ENCODE data around the gene KLHL2. TPM values are rescaled to one million over a fixed set of nuclear protein-coding genes. Genes with fewer than 3 reads are reported as not detected.

KLHL2 gene
- total RNA-seq, 4 donors from 2014 or later: 6.1 to 68.2 (median 26.2) TPM

DNA sequence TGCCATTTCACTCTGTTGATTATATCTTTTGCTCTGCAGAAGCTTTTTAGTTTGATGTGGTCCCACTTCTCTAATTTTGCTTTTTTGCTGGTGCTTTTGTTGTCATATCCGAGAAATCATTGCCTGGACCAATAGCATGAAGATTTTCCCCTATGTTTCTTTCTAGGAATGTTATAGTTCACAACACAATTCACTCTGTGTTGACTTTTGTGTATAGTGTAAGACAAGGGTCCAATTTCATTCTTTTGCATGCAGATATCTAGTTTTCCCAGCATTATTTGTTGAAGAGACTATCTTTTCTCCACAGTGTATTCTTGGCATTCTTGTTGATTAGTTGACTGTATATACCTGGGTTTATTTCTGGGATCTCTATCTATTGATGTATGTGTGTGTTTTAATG, 163.2 kb downstream of the KLHL2 start:
- no peak for DNase-seq
- Histone ChIP-seq H3K36me3 (no peaks in the 10 kb centered on the region), H3K4me1 (no peaks in the 10 kb centered on the region), H3K4me3 (no peak overlapping the region), H3K9me3 (peaks cover 0 to 5% of the 10 kb centered on the region in 2 donors), H3K27me3 (no peaks in the 10 kb centered on the region), H3K27ac (no peak overlapping the region)
- TF ChIP-seq POLR2A (IDR thresholded peaks at IDR 0.05): no peak
- TF ChIP-seq, protein P1, sequence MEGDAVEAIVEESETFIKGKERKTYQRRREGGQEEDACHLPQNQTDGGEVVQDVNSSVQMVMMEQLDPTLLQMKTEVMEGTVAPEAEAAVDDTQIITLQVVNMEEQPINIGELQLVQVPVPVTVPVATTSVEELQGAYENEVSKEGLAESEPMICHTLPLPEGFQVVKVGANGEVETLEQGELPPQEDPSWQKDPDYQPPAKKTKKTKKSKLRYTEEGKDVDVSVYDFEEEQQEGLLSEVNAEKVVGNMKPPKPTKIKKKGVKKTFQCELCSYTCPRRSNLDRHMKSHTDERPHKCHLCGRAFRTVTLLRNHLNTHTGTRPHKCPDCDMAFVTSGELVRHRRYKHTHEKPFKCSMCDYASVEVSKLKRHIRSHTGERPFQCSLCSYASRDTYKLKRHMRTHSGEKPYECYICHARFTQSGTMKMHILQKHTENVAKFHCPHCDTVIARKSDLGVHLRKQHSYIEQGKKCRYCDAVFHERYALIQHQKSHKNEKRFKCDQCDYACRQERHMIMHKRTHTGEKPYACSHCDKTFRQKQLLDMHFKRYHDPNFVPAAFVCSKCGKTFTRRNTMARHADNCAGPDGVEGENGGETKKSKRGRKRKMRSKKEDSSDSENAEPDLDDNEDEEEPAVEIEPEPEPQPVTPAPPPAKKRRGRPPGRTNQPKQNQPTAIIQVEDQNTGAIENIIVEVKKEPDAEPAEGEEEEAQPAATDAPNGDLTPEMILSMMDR (IDR thresholded peaks at IDR 0.05): no peak
- intact Hi-C loops (cut with DNase I; ENCODE audit: low total_unique reads): no loop called here

Small RNA genes lying within 50 kb of the gene (small RNA-seq; reads per million reads assigned to genes)
- not detected for gene RNU4-87P

Other genes starting within 250 kb of the KLHL2 start
- 1 to 10 TPM in 1 of 4 donors, under 1 TPM in 1, not detected in 2; 0.27 to 4.1 TPM for gene TRIM61, start 229.9 kb upstream of the KLHL2 start, total RNA-seq
- gene TRIM60, start 175.6 kb upstream of the KLHL2 start, total RNA-seq: not detected
- not detected for gene TRIM75, start 153.7 kb upstream of the KLHL2 start, total RNA-seq
- gene TMEM192, start 94.7 kb upstream of the KLHL2 start, total RNA-seq: 10 to 100 TPM in 2 of 4 donors, 1 to 10 TPM in 2; 2.0 to 25.4 (median 9.3) TPM
- 10 to 100 TPM in 3 of 4 donors, 1 to 10 TPM in 1; 8.7 to 87.8 (median 18.9) TPM for gene MSMO1, start 120.1 kb downstream of the KLHL2 start, total RNA-seq
- 100 to 1,000 TPM in 3 of 4 donors, 10 to 100 TPM in 1; 85.0 to 395 (median 129) TPM for gene CPE, start 171.4 kb downstream of the KLHL2 start, total RNA-seq